K562 (cell line): ENCODE results near the gene STOM. TPM values are rescaled to one million over a fixed set of nuclear protein-coding genes. Genes with fewer than 3 reads are reported as not detected.

Experiments used
- ATAC-seq: fragments of 200-7000 bp; cut with Tn5 transposase; 3 replicates; pipeline ENCODE4 v1.9.1; 2020; ENCODE audit warnings: moderate library complexity
- BruUV-seq: library from RNA; stranded (reverse); fragments of 400-500 nt; replicated peaks from 2 replicates; lab custom pipeline; 2021; lab: Mats Ljungman, UMichigan
- CTCF ChIA-PET: fragments of 300-600 bp; formaldehyde crosslinking; extraction: SDS; loops from one replicate; lab custom pipeline; 2021; ENCODE audit warnings: low intra/inter-chr PET ratio; lab: Yijun Ruan, JAX
- POLR2A ChIA-PET: fragments of 300-600, 350-650 bp; sonication (Branson Sonifier 250); formaldehyde crosslinking; extraction: SDS; loops from one replicate; lab custom pipeline; 2021; ENCODE audit warnings: antibody characterized with exemption, inconsistent platforms; lab: Yijun Ruan, JAX
- DNase-seq, 4 experiments: peaks; one replicate each; pipeline versions ENCODE4 v3.0.0 to v3.0.0-alpha.2; 2011 to 2018; ENCODE audit warnings: low spot score in 3 of 4, mixed read lengths in 3 of 4; ENCODE audit errors: extremely low read depth in 1 of 4
- FAIRE-seq: peaks from 2 replicates; lab custom pipeline; 2011; peaks lifted over from hg19 to GRCh38; lab: Jason Lieb, UNC
- H2AFZ ChIP-seq: 2 replicates; pipeline ENCODE4 v1.6.0; 2011; ENCODE audit warnings: low read depth, low read length, control low read depth, inconsistent platforms
- H3K27ac ChIP-seq: fragments of 200-600 bp; 3 replicates; pipeline ENCODE4 v1.8.0; 2011; ENCODE audit warnings: low read depth, mild to moderate bottlenecking, control low read depth, inconsistent platforms, low read length, moderate library complexity, mixed read lengths; ENCODE audit errors: extremely low read depth
- H3K27me3 ChIP-seq, 2 experiments: fragments of 300-600 bp in 1 of 2; 2 replicates in 1 of 2; 3 replicates in 1 of 2; pipeline versions ENCODE4 v1.6.0 to v1.8.0; 2011; ENCODE audit warnings: inconsistent platforms in 2 of 2, low read length in 2 of 2, mild to moderate bottlenecking in 1 of 2, mixed read lengths in 1 of 2, moderate library complexity in 1 of 2; ENCODE audit not compliant: control insufficient read depth in 2 of 2, insufficient read depth in 2 of 2
- H3K36me3 ChIP-seq: fragments of 300-600 bp; 3 replicates; pipeline ENCODE4 v1.8.0; 2011; ENCODE audit warnings: mild to moderate bottlenecking, low read length, inconsistent platforms; ENCODE audit not compliant: control insufficient read depth, insufficient read depth
- H3K4me1 ChIP-seq, 2 experiments: fragments of 200-600 bp in 1 of 2; replicated peaks in 1 of 2; 2 replicates in 1 of 2; 3 replicates in 1 of 2; pipeline versions ENCODE4 v1.5.1 to v1.8.0; 2011; ENCODE audit warnings: inconsistent platforms in 2 of 2, low read length in 2 of 2, mild to moderate bottlenecking in 1 of 2, mixed read lengths in 1 of 2, moderate library complexity in 1 of 2; ENCODE audit not compliant: control insufficient read depth in 2 of 2, insufficient read depth in 2 of 2
- H3K4me2 ChIP-seq: 2 replicates; pipeline ENCODE4 v1.6.1; 2011; ENCODE audit warnings: low read length, control low read depth, inconsistent platforms, mixed read lengths; ENCODE audit not compliant: insufficient read depth
- H3K4me3 ChIP-seq: fragments of 200-600 bp; sonication (generic), shearing (Covaris generic); 2 replicates; pipeline ENCODE4 v1.5.1; 2016; ENCODE audit warnings: control low read depth, inconsistent platforms
- H3K79me2 ChIP-seq: fragments of 200-600 bp; 3 replicates; pipeline ENCODE4 v1.8.0; 2011; ENCODE audit warnings: low read length, inconsistent platforms; ENCODE audit not compliant: control insufficient read depth, insufficient read depth
- H3K9ac ChIP-seq, 2 experiments: 2 replicates each; pipeline versions ENCODE4 v1.6.0 to v1.6.1; 2011; ENCODE audit warnings: low read depth in 2 of 2, low read length in 2 of 2, control low read depth in 1 of 2, inconsistent platforms in 1 of 2, mild to moderate bottlenecking in 1 of 2, mixed read lengths in 1 of 2; ENCODE audit not compliant: insufficient read depth in 1 of 2
- H3K9me1 ChIP-seq: one replicate; pipeline ENCODE4 v1.6.0; 2011; ENCODE audit warnings: inconsistent platforms, mild to moderate bottlenecking, low read length, moderate library complexity; ENCODE audit not compliant: control insufficient read depth, insufficient read depth
- H3K9me3 ChIP-seq: replicated peaks from 2 replicates; pipeline ENCODE4 v1.5.1; 2011; ENCODE audit warnings: low read depth, low read length, inconsistent platforms; ENCODE audit not compliant: control insufficient read depth, insufficient read depth
- H4K20me1 ChIP-seq: replicated peaks from 2 replicates; pipeline ENCODE4 v1.6.1; 2011; ENCODE audit warnings: low read length, inconsistent platforms, mixed read lengths; ENCODE audit not compliant: control insufficient read depth, insufficient read depth
- CBFA2T2 ChIP-seq: fragments of 450-650 bp; conservative IDR thresholded peaks from 2 replicates; pipeline ENCODE4 v1.6.1; 2017; ENCODE audit warnings: mild to moderate bottlenecking
- CBFA2T3 ChIP-seq: fragments of 450-650 bp; IDR thresholded peaks from 2 replicates; pipeline ENCODE4 v1.6.1; 2017
- ESRRA ChIP-seq: fragments of 450-650 bp; IDR thresholded peaks from 2 replicates; pipeline ENCODE4 v1.6.1; 2014; ENCODE audit warnings: low read depth, mild to moderate bottlenecking, moderate library complexity, borderline replicate concordance
- ILF3 ChIP-seq: fragments of 450-650 bp; IDR thresholded peaks from 2 replicates; pipeline ENCODE4 v1.6.1; 2018; ENCODE audit warnings: antibody characterized with exemption, mild to moderate bottlenecking, moderate library complexity, borderline replicate concordance
- IRF2 ChIP-seq: sonication (generic); formaldehyde crosslinking; IDR thresholded peaks from 2 replicates; pipeline ENCODE4 v1.8.1; 2022; ENCODE audit warnings: mild to moderate bottlenecking, missing genetic modification reagents
- KLF1 ChIP-seq: fragments of 450-650 bp; IDR thresholded peaks from 2 replicates; pipeline ENCODE4 v1.6.1; 2016; ENCODE audit warnings: missing genetic modification characterization, missing compliant biosample characterization
- LARP7 ChIP-seq: fragments of 450-650 bp; IDR thresholded peaks from 2 replicates; pipeline ENCODE4 v1.6.1; 2016
- MAZ ChIP-seq, 2 experiments: fragments of 450-650 bp in 1 of 2; sonication (generic) in 1 of 2; formaldehyde crosslinking; IDR thresholded peaks in 1 of 2; conservative IDR thresholded peaks in 1 of 2; 2 replicates each; pipeline versions ENCODE4 v1.4.0 to v1.5.0; 2020; ENCODE audit warnings: mild to moderate bottlenecking in 1 of 2, missing genetic modification reagents in 1 of 2
- MCM7 ChIP-seq, 2 experiments: fragments of 450-650 bp; IDR thresholded peaks; 2 replicates each; pipeline ENCODE4 v1.6.1; 2016 to 2018
- MED1 ChIP-seq: sonication (generic); formaldehyde crosslinking; IDR thresholded peaks from 2 replicates; pipeline ENCODE4 v1.8.1; 2023; ENCODE audit warnings: missing genetic modification reagents, borderline replicate concordance
- NFIC ChIP-seq: fragments of 450-650 bp; IDR thresholded peaks from 2 replicates; pipeline ENCODE4 v1.6.1; 2017; ENCODE audit warnings: mild to moderate bottlenecking, inconsistent platforms
- ZC3H11A ChIP-seq: IDR thresholded peaks from 2 replicates; pipeline ENCODE4 v1.6.1; 2012; ENCODE audit warnings: low read depth, low read length, improper control_type of control experiment
- ZKSCAN1 ChIP-seq: fragments of 150-350 bp; IDR thresholded peaks from 2 replicates; pipeline ENCODE4 v1.6.1; 2016; ENCODE audit warnings: low read depth, low read length
- ZNF174 ChIP-seq: fragments of 250-450 bp; sonication (Bioruptor Pico); IDR thresholded peaks from 2 replicates; pipeline ENCODE4 v1.4.0; 2020; ENCODE audit warnings: mild to moderate bottlenecking
- WGBS: fragments of 100-300 bp; shearing (Covaris generic); methylation state at CpG from one replicate; pipeline ENCODE4 v1.1.6; 2016; ENCODE audit warnings: low coverage, mixed read lengths; ENCODE audit not compliant: insufficient coverage; ENCODE audit errors: missing lambda C conversion rate; 5-methylcytosine and 5-hydroxymethylcytosine counted together
- in situ Hi-C: fragments of 300-500 bp; cut with MboI; formaldehyde crosslinking; loops from 4 replicates; pipeline ENCODE4 v1.15.0; 2018; ENCODE audit warnings: inconsistent platforms, mixed read lengths
- intact Hi-C: fragments of 100-400 bp; cut with micrococcal nuclease; formaldehyde crosslinking; loops from 2 replicates; pipeline ENCODE4 v1.14.2; 2022
- polyA plus RNA-seq, 8 experiments: library from polyadenylated mRNA; depleted of rRNA in 4 of 8; stranded (reverse) in 5 of 8; unstranded in 3 of 8; fragments of >200 nt; fragmentation: Nextera tagmentation in 2 of 8; fragmentation: Illumina TruSeq in 1 of 8; extraction: Ambion mirVana in 2 of 8; extraction: Trizol in 1 of 8; gene quantifications; 2 replicates each; pipeline versions ENCODE4 v1.2.1 to v1.2.3, GENCODE V29; 2011 to 2014; ENCODE audit warnings: inconsistent platforms in 1 of 8, missing spikeins in 1 of 8
- total RNA-seq, 7 experiments: library from RNA; depleted of rRNA in 6 of 7; stranded (reverse); fragments of >200 nt in 6 of 7; fragmentation: Illumina TruSeq in 2 of 7; extraction: Trizol in 2 of 7; gene quantifications; 2 replicates each; pipeline versions ENCODE4 v1.2.1 to v1.2.3, GENCODE V29; 2011 to 2021; ENCODE audit warnings: low replicate concordance in 1 of 7

The STOM gene
- total and polyA plus RNA-seq, 9 of the 15 experiments (the other 6 are each of a cell fraction or from before 2014, with no cell fraction given) = 23.2 to 140 (median 43.9) TPM

DNA sequence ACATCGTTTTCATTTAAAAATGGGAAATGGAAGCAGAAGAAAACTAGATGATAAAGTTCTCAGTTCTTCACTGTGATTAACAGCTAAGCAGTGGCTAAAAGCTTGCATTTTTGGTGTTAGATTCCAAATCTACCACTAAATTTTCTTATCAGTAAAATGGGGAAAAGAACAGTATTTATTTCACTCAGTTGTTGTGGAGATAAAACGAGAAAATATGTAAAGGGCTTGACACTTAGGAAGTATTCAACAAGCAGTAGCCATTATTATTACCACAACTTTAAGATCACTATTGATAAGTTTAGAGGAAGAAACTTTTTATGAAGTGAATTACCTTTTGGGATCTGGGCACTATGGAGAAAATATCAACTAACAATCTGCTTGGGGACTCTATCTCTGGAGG lies 4.5 kb downstream of the STOM start:
- in situ Hi-C loops = no loop called here
- TF ChIP-seq ILF3 (no peak), ZC3H11A (no peak), MED1 (CRISPR knock-in tag) (no peak), IRF2 (CRISPR knock-in tag) (no peak), MAZ (CRISPR knock-in tag; conservative IDR thresholded peaks at IDR 0.05 in 1 of 2, IDR thresholded peaks at IDR 0.05 in 1 of 2) (no peak), NFIC (no peak), LARP7 (no peak), KLF1 (tag) (no peak), CBFA2T2 (no peak), ESRRA (no peak), CBFA2T3 (no peak), MCM7 (IDR thresholded peaks at IDR 0.05) (no peak), ZNF174 (CRISPR knock-in tag) (no peak), ZKSCAN1 (no peak)
- H3K79me2 ChIP-seq = peaks cover 50% of the 10 kb centered on the region
- POLR2A ChIA-PET = no interaction called here
- CTCF ChIA-PET = no interaction called here
- H3K9ac ChIP-seq = no peak overlapping the region
- WGBS = 6% methylated on average over 2 of the region's 2 CpGs
- H3K27me3 ChIP-seq = no peaks in the 10 kb centered on the region
- H3K9me1 ChIP-seq = no peaks in the 10 kb centered on the region
- H2AFZ ChIP-seq = no peak overlapping the region
- no peaks in the 10 kb centered on the region for H4K20me1 ChIP-seq
- FAIRE-seq = no peak
- ATAC-seq = no peak
- H3K4me3 ChIP-seq = no peak overlapping the region
- H3K9me3 ChIP-seq = no peaks in the 10 kb centered on the region
- intact Hi-C loops = no loop called here
- peaks cover 7% of the 10 kb centered on the region; the same call in 1 of the 3 replicates for H3K36me3 ChIP-seq
- H3K4me1 ChIP-seq = peaks cover 12 to 14% of the 10 kb centered on the region in 2 experiments
- no TSS peak for BruUV-seq
- no peak overlapping the region for H3K4me2 ChIP-seq
- DNase-seq = no peak
- H3K27ac ChIP-seq = no peak overlapping the region
